Esophagus muscularis mucosa (tissue), 4 donors: Measurements from ENCODE around the gene CCDC40. TPM values are rescaled to one million over a fixed set of nuclear protein-coding genes. Genes with fewer than 3 reads are reported as not detected.

ENCODE experiments used
- DNase-seq: peaks from one replicate; pipeline ENCODE4 v3.0.0-alpha.2; 2017; ENCODE audit errors: extremely low spot score
- H3K27ac ChIP-seq, 4 donors: fragments of 200-600 bp; sonication (generic); replicated peaks in 1 of 4; 1 replicate in 3 of 4; 2 replicates in 1 of 4; pipeline ENCODE4 v1.5.1; 2016 to 2019; ENCODE audit warnings: mild to moderate bottlenecking in 1 of 4
- H3K27me3 ChIP-seq, 4 donors: fragments of 200-600 bp; sonication (generic); one replicate each; pipeline versions ENCODE4 v1.5.1 to v1.6.0; 2016 to 2019
- H3K36me3 ChIP-seq, 4 donors: fragments of 200-600 bp; sonication (generic); one replicate each; pipeline ENCODE4 v1.5.1; 2016 to 2019
- H3K4me1 ChIP-seq, 4 donors: fragments of 200-600 bp; sonication (generic); one replicate each; pipeline ENCODE4 v1.5.1; 2016 to 2019
- H3K4me3 ChIP-seq, 4 donors: fragments of 200-600 bp; sonication (generic); 1 replicate in 2 of 4; 2 replicates in 2 of 4; pipeline ENCODE4 v1.5.1; 2016 to 2019; ENCODE audit warnings: mild to moderate bottlenecking in 4 of 4, moderate library complexity in 1 of 4
- H3K9me3 ChIP-seq, 4 donors: fragments of 200-600 bp; sonication (generic); 1 replicate in 3 of 4; 2 replicates in 1 of 4; pipeline ENCODE4 v1.5.1; 2016 to 2019
- CTCF ChIP-seq, 3 experiments: fragments of 200-600 bp in 2 of 3; fragments of 450-650 bp in 1 of 3; sonication (generic) in 2 of 3; IDR thresholded peaks; one replicate each; pipeline ENCODE4 v1.5.1; 2017 to 2019; ENCODE audit warnings: antibody characterized with exemption in 3 of 3, mild to moderate bottlenecking in 2 of 3, moderate library complexity in 1 of 3
- EP300 ChIP-seq: sonication (generic); formaldehyde crosslinking; IDR thresholded peaks from one replicate; pipeline ENCODE4 v1.6.1; 2017; ENCODE audit warnings: antibody characterized with exemption
- POLR2A ChIP-seq: fragments of 450-650 bp; IDR thresholded peaks from one replicate; pipeline ENCODE4 v1.6.1; 2017; ENCODE audit warnings: antibody characterized with exemption, moderate library complexity, mild to moderate bottlenecking, low read depth
- POLR2AphosphoS5 ChIP-seq, 2 donors: sonication (generic); formaldehyde crosslinking; IDR thresholded peaks; one replicate each; pipeline ENCODE4 v1.6.1; 2017; ENCODE audit warnings: antibody characterized with exemption in 2 of 2
- WGBS: methylation state at CpG from one replicate; pipeline ENCODE4 v1.1.5; 2018; 5-methylcytosine and 5-hydroxymethylcytosine counted together
- intact Hi-C: fragments of 100-400 bp; cut with DNase I; formaldehyde crosslinking; loops from one replicate; pipeline ENCODE4 v1.15.1; 2023
- total RNA-seq, 4 donors: library from RNA; depleted of rRNA; stranded (reverse); fragments of >200 nt; gene quantifications; one replicate each; pipeline versions ENCODE4 v1.1.0 to v1.2.1, GENCODE V29; 2016

CCDC40 gene
- total RNA-seq, 4 donors from 2014 or later = 4.9 to 9.5 (median 7.8) TPM

- intact Hi-C loops = no loop called here
- peaks cover 0 to 4% (median 0%) of the 10 kb centered on the region in 4 donors for H3K36me3 ChIP-seq
- no peak overlapping the region for H3K4me3 ChIP-seq
- no peak overlapping the region for H3K27ac ChIP-seq
- H3K27me3 ChIP-seq = no peaks in the 10 kb centered on the region
- peaks cover 27 to 54% (median 52%) of the 10 kb centered on the region in 4 donors for H3K4me1 ChIP-seq
- DNase-seq = no peak
- TF ChIP-seq CTCF (IDR thresholded peaks at IDR 0.05) (no peak), POLR2AphosphoS5 (IDR thresholded peaks at IDR 0.05) (no peak)
- 93% methylated on average over 20 of the region's 20 CpGs for WGBS
- H3K9me3 ChIP-seq = no peaks in the 10 kb centered on the region
Measured at GRCh38 chr17:79989106-79989835, 47.2 kb upstream of the CCDC40 start.

- Histone ChIP-seq H3K36me3 (peaks cover 0 to 1% (median 0%) of the 10 kb centered on the region in 4 donors), H3K27ac (no peak overlapping the region), H3K9me3 (no peaks in the 10 kb centered on the region), H3K4me1 (peaks cover 28 to 54% (median 52%) of the 10 kb centered on the region in 4 donors), H3K27me3 (no peaks in the 10 kb centered on the region), H3K4me3 (no peak overlapping the region)
- 85% methylated on average over 6 of the region's 21 CpGs for WGBS
- intact Hi-C loops = loop anchor here (2.0 kb wide), 3 partner anchors 145 to 249 kb away; no protein-coding TSS in a partner anchor
- DNase-seq = no peak
- TF ChIP-seq POLR2A (no peak), CTCF (IDR thresholded peaks at IDR 0.05) (no peak), EP300 (no peak)
Measured at GRCh38 chr17:79990051-79990592, 46.3 kb upstream of the CCDC40 start.

GRCh38 chr17:79990704-79991103 is 45.7 kb upstream of the CCDC40 start:
- Histone ChIP-seq H3K4me3 (no peak overlapping the region), H3K9me3 (no peaks in the 10 kb centered on the region), H3K4me1 (peaks cover 28 to 54% (median 52%) of the 10 kb centered on the region in 4 donors), H3K27me3 (no peaks in the 10 kb centered on the region), H3K27ac (no peak overlapping the region), H3K36me3 (no peaks in the 10 kb centered on the region)
- TF ChIP-seq POLR2AphosphoS5 (IDR thresholded peaks at IDR 0.05) = no peak
- no peak for TF ChIP-seq CTCF (IDR thresholded peaks at IDR 0.05)
- no peak for TF ChIP-seq EP300
- TF ChIP-seq POLR2A = no peak
- no peak for DNase-seq
- intact Hi-C loops = loop anchor here (2.0 kb wide), 3 partner anchors 146 to 250 kb away; no protein-coding TSS in a partner anchor
- WGBS = 91% methylated on average over 17 of the region's 17 CpGs

GRCh38 chr17:79991140-79991923 is 45.1 kb upstream of the CCDC40 start:
- Histone ChIP-seq H3K4me3 (peak overlapping the region; percentile 50 to 57 (median 54)), H3K36me3 (no peaks in the 10 kb centered on the region), H3K9me3 (no peaks in the 10 kb centered on the region), H3K27ac (peak overlapping the region in 1 of 4 donors; percentile 42), H3K27me3 (no peaks in the 10 kb centered on the region), H3K4me1 (peaks cover 28 to 53% (median 52%) of the 10 kb centered on the region in 4 donors)
- 77% methylated on average over 7 of the region's 30 CpGs for WGBS
- TF ChIP-seq POLR2A (no peak), CTCF (IDR thresholded peaks at IDR 0.05) (peak in 2 of 3 experiments; percentile 73 to 75)
- peak; percentile 95 for DNase-seq
- intact Hi-C loops = loop anchor here (2.0 kb wide), 3 partner anchors 147 to 251 kb away; no protein-coding TSS in a partner anchor
